Measurements from ENCODE around the gene GABRA5. TPM values are rescaled to one million over a fixed set of nuclear protein-coding genes. Genes with fewer than 3 reads are reported as not detected.

GABRA5 gene
- total and polyA plus RNA-seq, 2 of the 8 experiments (the other 6 are each of a cell fraction or from before 2014, with no cell fraction given) = 15.0 to 29.6 TPM

- Histone ChIP-seq H3K18ac (ENCODE audit: extremely low read depth, low read length) (no peak overlapping the region), H3K23me2 (ENCODE audit: low read depth, low read length) (no peaks in the 10 kb centered on the region), H4K5ac (ENCODE audit: insufficient read length, low read depth, low read length) (no peak overlapping the region), H3K9ac (replicated peaks in 1 of 4; ENCODE audit: extremely low read depth in 1 of 4, low read depth in 3 of 4, low read length in 3 of 4) (no peak overlapping the region), H3K14ac (ENCODE audit: insufficient read length) (no peak overlapping the region), H3K56ac (replicated peaks; ENCODE audit: insufficient read length, low read depth, low read length) (no peak overlapping the region), H3K27me3 (replicated peaks in 1 of 4; ENCODE audit: control insufficient read depth in 3 of 4, extremely low read depth in 1 of 4, insufficient read depth in 3 of 4, low read length in 3 of 4) (no peaks in the 10 kb centered on the region), H2BK15ac (ENCODE audit: low read length) (no peak overlapping the region), H3K79me1 (ENCODE audit: low read depth, low read length) (no peaks in the 10 kb centered on the region), H3K36me3 (ENCODE audit: control insufficient read depth in 2 of 4, insufficient read depth in 4 of 4, low read length in 3 of 4) (no peaks in the 10 kb centered on the region), H4K20me1 (replicated peaks in 1 of 2; ENCODE audit: control insufficient read depth in 1 of 2, insufficient read depth in 2 of 2, low read length in 2 of 2) (no peaks in the 10 kb centered on the region), H2BK20ac (ENCODE audit: low read length) (no peak overlapping the region), H2BK12ac (ENCODE audit: low read depth, low read length) (no peak overlapping the region), H3K79me2 (ENCODE audit: control insufficient read depth in 1 of 2, insufficient read depth in 2 of 2, low read length in 2 of 2) (no peaks in the 10 kb centered on the region), H4K91ac (replicated peaks; ENCODE audit: insufficient read length, low read length) (no peak overlapping the region), H3K4ac (replicated peaks; ENCODE audit: insufficient read length, low read depth, low read length) (no peak overlapping the region), H3K23ac (ENCODE audit: insufficient read length) (no peak overlapping the region), H2BK120ac (replicated peaks; ENCODE audit: low read depth, low read length) (no peak overlapping the region), H3K4me1 (replicated peaks in 1 of 4; ENCODE audit: control insufficient read depth in 3 of 4, insufficient read depth in 4 of 4, low read length in 3 of 4) (no peaks in the 10 kb centered on the region), H2BK5ac (ENCODE audit: low read depth, low read length) (no peak overlapping the region), H3K4me3 (ENCODE audit: extremely low read depth in 1 of 4, insufficient read depth in 2 of 4, low read depth in 3 of 4, low read length in 4 of 4) (no peak overlapping the region), H2AK5ac (ENCODE audit: low read depth, low read length) (no peak overlapping the region), H3K4me2 (ENCODE audit: insufficient read depth in 1 of 2, low read depth in 2 of 2, low read length in 2 of 2) (no peak overlapping the region), H2AFZ (ENCODE audit: low read length) (no peak overlapping the region), H4K8ac (ENCODE audit: extremely low read depth, insufficient read depth, low read length) (no peak overlapping the region), H3K9me3 (ENCODE audit: insufficient read depth in 2 of 2, low read depth in 1 of 2, low read length in 1 of 2) (no peaks in the 10 kb centered on the region), H3K27ac (ENCODE audit: low read depth, low read length) (no peak overlapping the region)
- TF ChIP-seq CTCF (IDR thresholded peaks at IDR 0.05; ENCODE audit: control extremely low read depth in 1 of 3, insufficient read depth in 1 of 3, low read depth in 1 of 3, low read length in 3 of 3) = peak; percentile 40 to 69 (median 66)
- no peak for TF ChIP-seq JUND (IDR thresholded peaks at IDR 0.05; ENCODE audit: low read length)
- CTCF ChIA-PET (ENCODE audit: partially characterized antibody) = interaction anchor here (0.6 to 8.1 kb wide), 10 partner anchors 12 to 381 kb away, joined by 3 to 74 read pairs (median 3); partner anchors contain the start of gene GABRG3
- POLR2A ChIA-PET (ENCODE audit: partially characterized antibody) = no interaction called here
- WGBS, 2 experiments (ENCODE audit: extremely low coverage in 1 of 2, insufficient coverage in 1 of 2, insufficient read length in 1 of 2, insufficient replicate concordance in 2 of 2, low coverage in 1 of 2, low lambda C conversion rate in 2 of 2, missing lambda C conversion rate in 1 of 2) = 82% methylated on average over 8 of the region's 8 CpGs; no CpG with 5 or more reads in 1 of the 2 experiments
- FAIRE-seq (no peak), DNase-seq (ENCODE audit: low read depth in 1 of 2, low spot score in 2 of 2) (peak in 1 of 2 experiments; percentile 80)
Observed at GRCh38 chr15:26983822-26984221, 117.0 kb downstream of the GABRA5 start.

All from H1 (cell line).